NCI-H748 (cell line): ENCODE data around the gene KRTAP10-5.

ENCODE experiments used
- DNase-seq: peaks from one replicate; lab custom pipeline; 2025; ENCODE audit not compliant: unreplicated experiment; lab: John Stamatoyannopoulos, UW

KRTAP10-5 gene

DNA sequence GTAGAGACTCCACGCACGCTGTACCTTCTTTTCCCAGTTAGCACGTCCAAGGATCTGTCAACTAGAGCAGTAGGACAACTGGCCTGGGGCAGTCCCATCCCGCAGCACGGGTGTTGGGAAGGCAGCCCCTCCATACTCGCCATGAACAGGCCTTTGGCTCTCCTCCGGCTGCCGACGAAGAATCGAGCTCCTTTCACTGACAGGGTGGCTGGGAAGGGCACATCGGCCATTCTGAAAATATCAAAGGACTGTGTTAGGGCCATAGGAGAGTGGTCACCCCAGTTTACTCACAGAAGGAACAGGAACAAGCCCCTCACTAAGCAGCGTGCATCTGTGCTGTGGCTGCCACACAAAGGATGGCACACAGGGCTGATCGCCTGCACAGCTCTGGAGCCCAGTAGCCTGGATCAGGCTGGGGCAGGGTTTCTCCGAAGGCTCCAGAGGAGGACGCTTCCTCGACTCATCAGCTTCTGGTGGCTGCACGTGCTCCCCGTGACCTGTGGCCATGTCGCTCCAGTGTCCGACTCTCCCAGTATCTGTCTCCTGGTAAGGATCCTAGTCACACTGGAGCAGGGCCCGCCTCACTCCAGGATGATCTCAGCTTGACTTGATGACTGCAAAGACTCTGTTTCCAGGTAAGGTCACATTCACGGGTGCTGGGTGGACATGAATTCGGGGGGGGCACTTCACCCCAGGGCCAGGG lies 49.4 kb downstream of the KRTAP10-5 start:
- no peak for DNase-seq

- DNase-seq: no peak
Measured at GRCh38 chr21:44530221-44530902, 50.0 kb downstream of the KRTAP10-5 start.

DNA sequence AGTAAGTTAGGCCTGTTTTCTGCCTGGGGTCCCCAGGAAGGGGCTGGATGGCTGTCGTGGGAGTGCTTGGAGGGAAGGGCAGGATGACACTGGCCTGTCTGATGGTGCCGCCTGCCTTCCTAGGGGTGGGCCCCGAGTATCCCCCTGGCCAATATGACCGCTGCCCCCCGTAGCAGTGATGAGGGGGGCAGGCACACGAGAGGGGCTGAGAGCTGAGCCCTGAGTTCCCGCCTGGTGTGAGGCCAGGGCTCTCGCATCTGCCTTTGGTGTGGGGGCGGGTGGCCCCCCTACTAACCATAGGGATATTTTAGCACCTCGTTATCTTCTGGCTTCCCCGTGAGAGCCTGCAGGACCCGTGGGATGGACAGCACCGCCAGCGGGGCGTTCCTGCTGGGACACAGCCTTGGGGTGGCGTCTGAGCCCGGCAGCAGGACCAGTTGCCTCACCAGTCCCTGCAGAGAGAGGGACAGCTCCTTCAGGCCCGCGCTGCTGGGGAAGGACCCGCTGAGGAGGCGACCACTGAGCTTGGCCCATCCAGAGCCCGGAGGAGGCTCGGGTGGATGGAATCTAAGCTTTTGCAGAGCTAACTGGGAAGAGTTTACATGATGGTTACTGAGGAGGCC lies 50.8 kb downstream of the KRTAP10-5 start:
- DNase-seq: no peak
